ENCODE results near the gene LGR4. TPM values are rescaled to one million over a fixed set of nuclear protein-coding genes. Genes with fewer than 3 reads are reported as not detected.

Gene LGR4
- total RNA-seq, 5 donors from 2014 or later (not counting 1 experiment from before 2014, with no cell fraction given): 0.68 to 2.4 (median 1.2) TPM

GRCh38 chr11:27506200-27507182 is 33.9 kb upstream of the LGR4 start, which contains the start of gene LIN7C:
Gene LIN7C, minus strand, starts transcription at chr11:27506769. Its CDS starts 17 bp downstream, at chr11:27506752.
- peak; percentile 91 to 97 (median 96) for ATAC-seq (replicated peaks in 1 of 4)
- CTCF ChIA-PET: interaction anchor here in 1 of 2 donors (0.9 to 1.4 kb wide), 3 partner anchors 9 to 325 kb away, joined by 3 read pairs; no protein-coding TSS in a partner anchor
- Mint-ChIP-seq H3K9me3 (no peaks in the 10 kb centered on the region), H3K27me3 (no peaks in the 10 kb centered on the region), H3K4me1 (peaks cover 56 to 65% (median 56%) of the 10 kb centered on the region in 3 donors), H3K27ac (peak within 1 kb of the TSS; percentile 96 to 99), H3K36me3 (peaks cover 15% of the 10 kb centered on the region), H3K4me3 (peak within 1 kb of the TSS; percentile 99 to 100 (median 100))
- peaks cover 12 to 17% of the 10 kb centered on the region in 2 experiments for H3K4me1 ChIP-seq (ENCODE audit: control insufficient read depth in 1 of 2, extremely low read depth in 1 of 2, insufficient read depth in 2 of 2, low read length in 2 of 2)
- no peaks in the 10 kb centered on the region for H3K27me3 ChIP-seq (replicated peaks in 1 of 2; ENCODE audit: control insufficient read depth in 2 of 2, extremely low read depth in 1 of 2, insufficient read depth in 2 of 2, low read length in 1 of 2)
- peak within 1 kb of the TSS; percentile 96 for H3K27ac ChIP-seq (ENCODE audit: low read length)
- peak within 1 kb of the TSS; percentile 78 to 79 for H3K4me3 ChIP-seq (ENCODE audit: control insufficient read depth in 1 of 2, extremely low read depth in 1 of 2, low read length in 1 of 2)
- POLR2A ChIA-PET: interaction anchor here (0.5 to 0.6 kb wide), 2 partner anchors 11 to 13 kb away, joined by 3 to 4 read pairs; no protein-coding TSS in a partner anchor
- H3K9me3 ChIP-seq: no peaks in the 10 kb centered on the region
- H3K36me3 ChIP-seq (ENCODE audit: control insufficient read depth in 2 of 2, extremely low read depth in 1 of 2, insufficient read depth in 1 of 2, low read length in 1 of 2): no peaks in the 10 kb centered on the region
- WGBS (ENCODE audit: insufficient coverage): under 1% methylated on average over 37 of the region's 60 CpGs
- peak; percentile 88 to 98 (median 96) for DNase-seq

GRCh38 chr11:27505781-27506180 is 33.2 kb upstream of the LGR4 start:
- Histone ChIP-seq H3K4me1 (ENCODE audit: control insufficient read depth in 1 of 2, extremely low read depth in 1 of 2, insufficient read depth in 2 of 2, low read length in 2 of 2) (peaks cover 12 to 17% of the 10 kb centered on the region in 2 experiments), H3K36me3 (ENCODE audit: control insufficient read depth in 2 of 2, extremely low read depth in 1 of 2, insufficient read depth in 1 of 2, low read length in 1 of 2) (peaks cover 0 to 6% of the 10 kb centered on the region in 2 donors), H3K9me3 (no peaks in the 10 kb centered on the region), H3K4me3 (ENCODE audit: control insufficient read depth in 1 of 2, extremely low read depth in 1 of 2, low read length in 1 of 2) (peak overlapping the region; percentile 78 to 79), H3K27me3 (replicated peaks in 1 of 2; ENCODE audit: control insufficient read depth in 2 of 2, extremely low read depth in 1 of 2, insufficient read depth in 2 of 2, low read length in 1 of 2) (no peaks in the 10 kb centered on the region), H3K27ac (ENCODE audit: low read length) (peak overlapping the region; percentile 96)
- CTCF ChIA-PET: no interaction called here
- Mint-ChIP-seq H3K9me3 (no peaks in the 10 kb centered on the region), H3K27me3 (no peaks in the 10 kb centered on the region), H3K4me3 (peak overlapping the region; percentile 99 to 100 (median 100)), H3K27ac (peak overlapping the region; percentile 96 to 99), H3K36me3 (peaks cover 16% of the 10 kb centered on the region), H3K4me1 (peaks cover 57 to 65% (median 58%) of the 10 kb centered on the region in 3 donors)
- no CpG with 5 or more reads among the region's 5 CpGs for WGBS (ENCODE audit: insufficient coverage)
- ATAC-seq (replicated peaks in 1 of 4): peak in 2 of 4 experiments; percentile 1 to 2
- POLR2A ChIA-PET: no interaction called here
- no peak for DNase-seq

DNA sequence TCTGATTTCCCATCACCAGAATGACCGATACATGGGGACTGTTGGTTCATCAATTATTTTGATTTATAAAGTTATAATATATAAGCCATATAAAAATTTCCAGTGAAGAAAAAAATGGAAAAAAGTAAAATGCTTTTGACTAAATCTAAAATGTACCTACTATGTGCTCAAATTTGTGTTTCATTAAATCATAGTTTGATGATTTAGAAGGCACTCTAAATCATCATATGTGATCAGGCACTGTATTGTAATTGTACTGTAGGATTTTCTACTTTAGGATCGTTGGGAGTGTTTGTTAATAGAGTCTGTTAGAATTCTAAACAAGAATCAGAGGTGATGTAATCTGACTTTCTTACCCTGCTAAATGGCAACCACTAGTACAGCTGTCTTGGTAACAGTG is 31.6 kb upstream of the LGR4 start:
- Histone ChIP-seq H3K27me3 (replicated peaks in 1 of 2; ENCODE audit: control insufficient read depth in 2 of 2, extremely low read depth in 1 of 2, insufficient read depth in 2 of 2, low read length in 1 of 2) (no peaks in the 10 kb centered on the region), H3K27ac (ENCODE audit: low read length) (no peak overlapping the region), H3K9me3 (no peaks in the 10 kb centered on the region), H3K4me1 (ENCODE audit: control insufficient read depth in 1 of 2, extremely low read depth in 1 of 2, insufficient read depth in 2 of 2, low read length in 2 of 2) (peaks cover 12 to 17% of the 10 kb centered on the region in 2 experiments), H3K36me3 (ENCODE audit: control insufficient read depth in 2 of 2, extremely low read depth in 1 of 2, insufficient read depth in 1 of 2, low read length in 1 of 2) (peaks cover under 1 to 17% of the 10 kb centered on the region in 2 donors), H3K4me3 (ENCODE audit: control insufficient read depth in 1 of 2, extremely low read depth in 1 of 2, low read length in 1 of 2) (no peak overlapping the region)
- Mint-ChIP-seq H3K4me1 (peaks cover 62 to 66% (median 63%) of the 10 kb centered on the region in 3 donors), H3K4me3 (peak overlapping the region; percentile 54 to 100 (median 99)), H3K36me3 (peaks cover 20% of the 10 kb centered on the region), H3K27ac (no peak overlapping the region), H3K27me3 (no peaks in the 10 kb centered on the region), H3K9me3 (no peaks in the 10 kb centered on the region)
- CTCF ChIA-PET: no interaction called here
- 100% methylated on average over 1 of the region's 2 CpGs for WGBS (ENCODE audit: insufficient coverage)
- no peak for ATAC-seq (replicated peaks in 1 of 4)
- POLR2A ChIA-PET: no interaction called here
- DNase-seq: no peak

- Mint-ChIP-seq H3K27me3 (no peaks in the 10 kb centered on the region), H3K9me3 (no peaks in the 10 kb centered on the region), H3K4me1 (peaks cover 48 to 63% (median 53%) of the 10 kb centered on the region in 3 donors), H3K4me3 (no peak overlapping the region), H3K27ac (no peak overlapping the region), H3K36me3 (peaks cover 27% of the 10 kb centered on the region)
- H3K4me3 ChIP-seq (ENCODE audit: control insufficient read depth in 1 of 2, extremely low read depth in 1 of 2, low read length in 1 of 2): no peak overlapping the region
- no peak for ATAC-seq (replicated peaks in 1 of 4)
- ChIA-PET POLR2A (no interaction called here), CTCF (interaction anchor here (0.5 to 7.9 kb wide), 5 partner anchors 15 to 317 kb away, joined by 3 to 82 read pairs (median 3); partner anchors contain the start of gene LGR4 (in 1 of the 2))
- no peaks in the 10 kb centered on the region for H3K9me3 ChIP-seq
- peaks cover 9 to 12% of the 10 kb centered on the region in 2 experiments for H3K4me1 ChIP-seq (ENCODE audit: control insufficient read depth in 1 of 2, extremely low read depth in 1 of 2, insufficient read depth in 2 of 2, low read length in 2 of 2)
- H3K27me3 ChIP-seq (replicated peaks in 1 of 2; ENCODE audit: control insufficient read depth in 2 of 2, extremely low read depth in 1 of 2, insufficient read depth in 2 of 2, low read length in 1 of 2): no peaks in the 10 kb centered on the region
- no peak overlapping the region for H3K27ac ChIP-seq (ENCODE audit: low read length)
- H3K36me3 ChIP-seq (ENCODE audit: control insufficient read depth in 2 of 2, extremely low read depth in 1 of 2, insufficient read depth in 1 of 2, low read length in 1 of 2): peaks cover 5 to 21% of the 10 kb centered on the region in 2 donors
- DNase-seq: no peak
Measured at GRCh38 chr11:27501100-27501499, 28.5 kb upstream of the LGR4 start.

DNA sequence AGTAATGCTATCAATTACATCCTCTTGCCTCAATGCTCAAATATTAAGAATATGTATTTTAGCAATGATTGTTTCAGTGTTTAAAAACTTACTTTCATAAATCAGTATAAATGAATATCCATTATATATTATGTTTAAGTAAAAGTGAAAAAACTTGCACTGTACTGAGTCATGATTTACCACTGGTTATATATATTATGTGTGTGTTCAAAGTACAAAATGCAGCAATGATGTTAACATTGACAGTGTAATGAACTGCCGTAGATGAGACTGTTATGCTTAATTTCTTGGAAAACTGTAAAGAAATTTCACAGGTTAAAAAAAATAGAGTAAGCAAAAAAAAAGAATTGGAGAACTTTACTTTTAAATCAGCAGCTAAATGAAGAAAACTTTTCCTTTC is 25.3 kb upstream of the LGR4 start:
- Mint-ChIP-seq H3K27me3 (no peaks in the 10 kb centered on the region), H3K36me3 (peaks cover 25% of the 10 kb centered on the region), H3K4me1 (peaks cover 29 to 41% (median 35%) of the 10 kb centered on the region in 3 donors), H3K9me3 (no peaks in the 10 kb centered on the region), H3K27ac (no peak overlapping the region), H3K4me3 (no peak overlapping the region)
- ChIA-PET POLR2A (no interaction called here), CTCF (interaction anchor here (0.6 to 7.9 kb wide), 10 partner anchors 9 to 314 kb away, joined by 3 to 82 read pairs (median 5); partner anchors contain the start of gene LGR4 (in 1 of the 2))
- no peaks in the 10 kb centered on the region for H3K9me3 ChIP-seq
- peaks cover 5 to 23% of the 10 kb centered on the region in 2 donors for H3K36me3 ChIP-seq (ENCODE audit: control insufficient read depth in 2 of 2, extremely low read depth in 1 of 2, insufficient read depth in 1 of 2, low read length in 1 of 2)
- H3K27ac ChIP-seq (ENCODE audit: low read length): no peak overlapping the region
- peaks cover 0 to 2% of the 10 kb centered on the region in 2 experiments for H3K4me1 ChIP-seq (ENCODE audit: control insufficient read depth in 1 of 2, extremely low read depth in 1 of 2, insufficient read depth in 2 of 2, low read length in 2 of 2)
- no peak overlapping the region for H3K4me3 ChIP-seq (ENCODE audit: control insufficient read depth in 1 of 2, extremely low read depth in 1 of 2, low read length in 1 of 2)
- no peaks in the 10 kb centered on the region for H3K27me3 ChIP-seq (replicated peaks in 1 of 2; ENCODE audit: control insufficient read depth in 2 of 2, extremely low read depth in 1 of 2, insufficient read depth in 2 of 2, low read length in 1 of 2)
- no peak for DNase-seq
- WGBS (ENCODE audit: insufficient coverage): no CpG with 5 or more reads among the region's 1 CpG
- no peak for ATAC-seq (replicated peaks in 1 of 4)

GRCh38 chr11:27497284-27497866 is 24.8 kb upstream of the LGR4 start:
- Histone ChIP-seq H3K27ac (ENCODE audit: low read length) (no peak overlapping the region), H3K27me3 (replicated peaks in 1 of 2; ENCODE audit: control insufficient read depth in 2 of 2, extremely low read depth in 1 of 2, insufficient read depth in 2 of 2, low read length in 1 of 2) (no peaks in the 10 kb centered on the region), H3K36me3 (ENCODE audit: control insufficient read depth in 2 of 2, extremely low read depth in 1 of 2, insufficient read depth in 1 of 2, low read length in 1 of 2) (peaks cover 5 to 23% of the 10 kb centered on the region in 2 donors), H3K4me1 (ENCODE audit: control insufficient read depth in 1 of 2, extremely low read depth in 1 of 2, insufficient read depth in 2 of 2, low read length in 2 of 2) (peaks cover 0 to 2% of the 10 kb centered on the region in 2 experiments), H3K9me3 (no peaks in the 10 kb centered on the region), H3K4me3 (ENCODE audit: control insufficient read depth in 1 of 2, extremely low read depth in 1 of 2, low read length in 1 of 2) (no peak overlapping the region)
- H3K36me3 Mint-ChIP-seq: peaks cover 22% of the 10 kb centered on the region
- no peaks in the 10 kb centered on the region for H3K9me3 Mint-ChIP-seq
- peak in 1 of 35 experiments; percentile 41 for DNase-seq
- H3K27me3 Mint-ChIP-seq: no peaks in the 10 kb centered on the region
- H3K27ac Mint-ChIP-seq: no peak overlapping the region
- peak in 1 of 4 experiments; percentile 41 for ATAC-seq (replicated peaks in 1 of 4)
- H3K4me1 Mint-ChIP-seq: peaks cover 23 to 36% (median 30%) of the 10 kb centered on the region in 3 donors
- CTCF ChIA-PET: interaction anchor here (0.5 to 7.9 kb wide), 11 partner anchors 8 to 314 kb away, joined by 3 to 82 read pairs (median 6); partner anchors contain the start of gene LGR4 (in 1 of the 2)
- POLR2A ChIA-PET: no interaction called here
- no peak overlapping the region for H3K4me3 Mint-ChIP-seq
